HepG2 (cell line): ENCODE measurements around the gene ASXL1. TPM values are rescaled to one million over a fixed set of nuclear protein-coding genes. Genes with fewer than 3 reads are reported as not detected.

Source experiments
- CHD4 ChIP-seq: fragments of 200-600 bp; sonication (generic); IDR thresholded peaks from 2 replicates; pipeline ENCODE4 v1.7.0; 2017; ENCODE audit warnings: mild to moderate bottlenecking, low read length, borderline replicate concordance
- GLI4 ChIP-seq: sonication (generic); formaldehyde crosslinking; IDR thresholded peaks from 2 replicates; pipeline ENCODE4 v1.5.1; 2020; ENCODE audit warnings: missing genetic modification reagents, mild to moderate bottlenecking, moderate library complexity, borderline replicate concordance
- ISX ChIP-seq: sonication (generic); formaldehyde crosslinking; conservative IDR thresholded peaks from 2 replicates; pipeline ENCODE4 v1.5.0; 2020; ENCODE audit warnings: missing genetic modification reagents
- MAFK ChIP-seq, 2 experiments: IDR thresholded peaks in 1 of 2; conservative IDR thresholded peaks in 1 of 2; 2 replicates each; pipeline ENCODE4 v1.6.1; 2011; ENCODE audit warnings: improper control_type of control experiment in 2 of 2, low read length in 2 of 2
- MED1 ChIP-seq: sonication (generic); formaldehyde crosslinking; IDR thresholded peaks from 2 replicates; pipeline ENCODE4 v1.4.0; 2020; ENCODE audit warnings: missing genetic modification reagents
- PLRG1 ChIP-seq: fragments of 450-650 bp; conservative IDR thresholded peaks from 2 replicates; pipeline ENCODE4 v1.6.1; 2016
- RORA ChIP-seq: sonication (generic); formaldehyde crosslinking; IDR thresholded peaks from 2 replicates; pipeline ENCODE4 v1.5.0; 2020; ENCODE audit warnings: mild to moderate bottlenecking, missing genetic modification reagents, moderate library complexity
- SOX13 ChIP-seq, 3 experiments: fragments of 450-650 bp in 1 of 3; sonication (generic) in 1 of 3; formaldehyde crosslinking in 1 of 3; IDR thresholded peaks in 2 of 3; conservative IDR thresholded peaks in 1 of 3; 2 replicates each; pipeline versions ENCODE4 v1.5.0 to v1.6.1; 2016 to 2020; ENCODE audit warnings: antibody characterized with exemption in 1 of 3, mild to moderate bottlenecking in 1 of 3, missing compliant biosample characterization in 1 of 3, missing genetic modification reagents in 1 of 3, moderate library complexity in 1 of 3
- SOX6 ChIP-seq, 2 experiments: fragments of 450-650 bp in 1 of 2; sonication (generic) in 1 of 2; formaldehyde crosslinking in 1 of 2; IDR thresholded peaks; 2 replicates each; pipeline versions ENCODE4 v1.4.0 to v1.6.1; 2017 to 2020; ENCODE audit warnings: antibody characterized with exemption in 1 of 2, mild to moderate bottlenecking in 1 of 2, missing genetic modification reagents in 1 of 2
- ZFP36L1 ChIP-seq: sonication (generic); formaldehyde crosslinking; IDR thresholded peaks from 2 replicates; pipeline ENCODE4 v1.8.0; 2022; ENCODE audit warnings: mild to moderate bottlenecking, missing genetic modification reagents, moderate library complexity
- ZMYM2 ChIP-seq: sonication (generic); formaldehyde crosslinking; IDR thresholded peaks from 2 replicates; pipeline ENCODE4 v1.8.0; 2022; ENCODE audit warnings: mild to moderate bottlenecking, missing genetic modification reagents
- ZNF121 ChIP-seq: sonication (generic); formaldehyde crosslinking; IDR thresholded peaks from 2 replicates; pipeline ENCODE4 v1.5.0; 2020; ENCODE audit warnings: mild to moderate bottlenecking, missing genetic modification reagents
- ZNF614 ChIP-seq: IDR thresholded peaks from 2 replicates; pipeline ENCODE4 v1.6.1; 2018; ENCODE audit warnings: missing biosample characterization, missing genetic modification reagents, inconsistent platforms, borderline replicate concordance
- polyA plus RNA-seq, 8 experiments: library from polyadenylated mRNA; depleted of rRNA in 3 of 8; stranded (reverse) in 7 of 8; unstranded in 1 of 8; fragments of >200 nt; fragmentation: Illumina TruSeq in 4 of 8; extraction: Trizol in 4 of 8; gene quantifications; 2 replicates each; pipeline versions ENCODE4 v1.2.1 to v1.2.3, GENCODE V29; 2011 to 2016; ENCODE audit warnings: low read depth in 4 of 8, missing spikeins in 1 of 8, mixed read lengths in 1 of 8; ENCODE audit not compliant: insufficient read depth in 1 of 8
- total RNA-seq, 5 experiments: library from RNA; depleted of rRNA; stranded (reverse); fragments of >200 nt; fragmentation: Illumina TruSeq; extraction: Trizol; gene quantifications; 2 replicates each; pipeline ENCODE4 v1.2.3, GENCODE V29; 2016; ENCODE audit warnings: low read depth in 1 of 5
- TF ChIP-seq, protein P1 (sequence below): IDR thresholded peaks from 2 replicates; pipeline ENCODE4 v1.6.1; 2016; ENCODE audit warnings: mild to moderate bottlenecking
- TF ChIP-seq, protein P2 (sequence below): sonication (generic); formaldehyde crosslinking; IDR thresholded peaks from 2 replicates; pipeline ENCODE4 v1.4.0; 2020; ENCODE audit warnings: missing genetic modification reagents, borderline replicate concordance
- TF ChIP-seq, protein P3 (sequence below): sonication (generic); formaldehyde crosslinking; IDR thresholded peaks from 2 replicates; pipeline ENCODE4 v1.9.0; 2021; ENCODE audit warnings: missing genetic modification reagents, borderline replicate concordance
- TF ChIP-seq, protein P4 (sequence below): IDR thresholded peaks from 2 replicates; pipeline ENCODE4 v1.6.1; 2016; ENCODE audit warnings: low read depth

ASXL1 gene
- total and polyA plus RNA-seq, 2 of the 13 experiments (the other 11 are each of a cell fraction or from before 2014, with no cell fraction given): 62.1 to 74.8 TPM

DNA sequence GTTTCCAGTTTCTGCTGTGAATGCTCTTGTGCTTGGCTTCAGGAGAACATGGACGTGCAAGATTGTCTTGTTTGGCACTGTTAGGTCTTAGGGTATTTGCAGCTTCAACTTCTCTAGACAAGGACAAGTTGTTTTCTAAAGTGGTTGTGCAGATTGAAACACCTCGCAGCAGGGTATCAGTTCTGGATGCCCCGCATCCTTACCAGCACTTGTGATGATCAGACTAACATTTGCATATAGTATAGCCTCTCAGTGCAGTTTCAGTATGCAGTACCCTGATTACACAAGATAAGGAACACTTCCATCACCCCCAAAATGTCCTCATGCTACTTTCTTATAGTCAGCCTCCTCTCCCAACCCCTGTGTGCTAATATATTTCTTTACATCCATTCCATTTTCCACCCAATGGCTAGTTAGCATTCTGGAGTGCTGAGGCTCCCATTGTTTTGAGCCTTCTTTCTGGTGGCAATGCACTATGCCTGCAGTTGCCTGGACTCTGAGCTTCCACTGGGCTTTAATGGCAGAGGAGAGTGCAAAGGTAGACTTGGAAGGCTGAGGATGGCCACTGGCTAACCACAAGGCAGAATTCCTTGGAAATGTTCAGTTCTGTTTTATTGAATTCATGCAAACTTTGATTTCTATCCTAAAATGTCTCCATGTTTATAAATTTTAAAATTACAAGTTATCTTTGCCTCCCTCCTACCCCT lies 45.3 kb upstream of the ASXL1 start (continued):
- 0 out of 4 replicates have a peak, but pooled peaks of 1 of the 2 experiments have one; percentile 0 for TF ChIP-seq MAFK (conservative IDR thresholded peaks at IDR 0.05 in 1 of 2, IDR thresholded peaks at IDR 0.05 in 1 of 2; ENCODE audit: low read length in 2 of 2)
- TF ChIP-seq, protein P1, sequence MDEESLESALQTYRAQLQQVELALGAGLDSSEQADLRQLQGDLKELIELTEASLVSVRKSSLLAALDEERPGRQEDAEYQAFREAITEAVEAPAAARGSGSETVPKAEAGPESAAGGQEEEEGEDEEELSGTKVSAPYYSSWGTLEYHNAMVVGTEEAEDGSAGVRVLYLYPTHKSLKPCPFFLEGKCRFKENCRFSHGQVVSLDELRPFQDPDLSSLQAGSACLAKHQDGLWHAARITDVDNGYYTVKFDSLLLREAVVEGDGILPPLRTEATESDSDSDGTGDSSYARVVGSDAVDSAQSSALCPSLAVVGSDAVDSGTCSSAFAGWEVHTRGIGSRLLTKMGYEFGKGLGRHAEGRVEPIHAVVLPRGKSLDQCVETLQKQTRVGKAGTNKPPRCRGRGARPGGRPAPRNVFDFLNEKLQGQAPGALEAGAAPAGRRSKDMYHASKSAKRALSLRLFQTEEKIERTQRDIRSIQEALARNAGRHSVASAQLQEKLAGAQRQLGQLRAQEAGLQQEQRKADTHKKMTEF: no peak
- TF ChIP-seq ZMYM2 (CRISPR knock-in tag): peak; percentile 64
- TF ChIP-seq RORA (CRISPR knock-in tag): no peak
- no peak for TF ChIP-seq ISX (CRISPR knock-in tag)
- no peak for TF ChIP-seq SOX13 (IDR thresholded peaks at IDR 0.05)
- peak in 1 of 2 experiments; percentile 59; a peak in 2 of 4 replicates for TF ChIP-seq SOX13 (CRISPR knock-in tag; conservative IDR thresholded peaks at IDR 0.05 in 1 of 2, IDR thresholded peaks at IDR 0.05 in 1 of 2)
- TF ChIP-seq MED1: 0 out of 2 replicates have a peak, but pooled peaks have one; percentile 29
- TF ChIP-seq, protein P2, sequence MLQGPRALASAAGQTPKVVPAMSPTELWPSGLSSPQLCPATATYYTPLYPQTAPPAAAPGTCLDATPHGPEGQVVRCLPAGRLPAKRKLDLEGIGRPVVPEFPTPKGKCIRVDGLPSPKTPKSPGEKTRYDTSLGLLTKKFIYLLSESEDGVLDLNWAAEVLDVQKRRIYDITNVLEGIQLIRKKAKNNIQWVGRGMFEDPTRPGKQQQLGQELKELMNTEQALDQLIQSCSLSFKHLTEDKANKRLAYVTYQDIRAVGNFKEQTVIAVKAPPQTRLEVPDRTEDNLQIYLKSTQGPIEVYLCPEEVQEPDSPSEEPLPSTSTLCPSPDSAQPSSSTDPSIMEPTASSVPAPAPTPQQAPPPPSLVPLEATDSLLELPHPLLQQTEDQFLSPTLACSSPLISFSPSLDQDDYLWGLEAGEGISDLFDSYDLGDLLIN (CRISPR knock-in tag): no peak
- no peak; the same call in 1 of the 2 replicates for TF ChIP-seq GLI4 (CRISPR knock-in tag)
- no peak for TF ChIP-seq PLRG1
- TF ChIP-seq, protein P3, sequence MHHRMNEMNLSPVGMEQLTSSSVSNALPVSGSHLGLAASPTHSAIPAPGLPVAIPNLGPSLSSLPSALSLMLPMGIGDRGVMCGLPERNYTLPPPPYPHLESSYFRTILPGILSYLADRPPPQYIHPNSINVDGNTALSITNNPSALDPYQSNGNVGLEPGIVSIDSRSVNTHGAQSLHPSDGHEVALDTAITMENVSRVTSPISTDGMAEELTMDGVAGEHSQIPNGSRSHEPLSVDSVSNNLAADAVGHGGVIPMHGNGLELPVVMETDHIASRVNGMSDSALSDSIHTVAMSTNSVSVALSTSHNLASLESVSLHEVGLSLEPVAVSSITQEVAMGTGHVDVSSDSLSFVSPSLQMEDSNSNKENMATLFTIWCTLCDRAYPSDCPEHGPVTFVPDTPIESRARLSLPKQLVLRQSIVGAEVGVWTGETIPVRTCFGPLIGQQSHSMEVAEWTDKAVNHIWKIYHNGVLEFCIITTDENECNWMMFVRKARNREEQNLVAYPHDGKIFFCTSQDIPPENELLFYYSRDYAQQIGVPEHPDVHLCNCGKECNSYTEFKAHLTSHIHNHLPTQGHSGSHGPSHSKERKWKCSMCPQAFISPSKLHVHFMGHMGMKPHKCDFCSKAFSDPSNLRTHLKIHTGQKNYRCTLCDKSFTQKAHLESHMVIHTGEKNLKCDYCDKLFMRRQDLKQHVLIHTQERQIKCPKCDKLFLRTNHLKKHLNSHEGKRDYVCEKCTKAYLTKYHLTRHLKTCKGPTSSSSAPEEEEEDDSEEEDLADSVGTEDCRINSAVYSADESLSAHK (CRISPR knock-in tag): no peak
- TF ChIP-seq, protein P4, sequence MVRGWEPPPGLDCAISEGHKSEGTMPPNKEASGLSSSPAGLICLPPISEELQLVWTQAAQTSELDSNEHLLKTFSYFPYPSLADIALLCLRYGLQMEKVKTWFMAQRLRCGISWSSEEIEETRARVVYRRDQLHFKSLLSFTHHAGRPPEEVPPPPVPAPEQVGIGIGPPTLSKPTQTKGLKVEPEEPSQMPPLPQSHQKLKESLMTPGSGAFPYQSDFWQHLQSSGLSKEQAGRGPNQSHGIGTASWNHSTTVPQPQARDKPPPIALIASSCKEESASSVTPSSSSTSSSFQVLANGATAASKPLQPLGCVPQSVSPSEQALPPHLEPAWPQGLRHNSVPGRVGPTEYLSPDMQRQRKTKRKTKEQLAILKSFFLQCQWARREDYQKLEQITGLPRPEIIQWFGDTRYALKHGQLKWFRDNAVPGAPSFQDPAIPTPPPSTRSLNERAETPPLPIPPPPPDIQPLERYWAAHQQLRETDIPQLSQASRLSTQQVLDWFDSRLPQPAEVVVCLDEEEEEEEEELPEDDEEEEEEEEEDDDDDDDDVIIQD (CRISPR knock-in tag): peak; percentile 81
- TF ChIP-seq SOX6 (IDR thresholded peaks at IDR 0.05): no peak
- peak; percentile 48 for TF ChIP-seq SOX6 (CRISPR knock-in tag; IDR thresholded peaks at IDR 0.05)
- no peak for TF ChIP-seq ZFP36L1 (CRISPR knock-in tag)
- no peak for TF ChIP-seq ZNF121 (CRISPR knock-in tag)
- peak; percentile 69; the same call in 1 of the 2 replicates for TF ChIP-seq ZNF614
- TF ChIP-seq CHD4: no peak; the same call in 1 of the 2 replicates
